Esophagus muscularis mucosa (tissue), 4 donors: ENCODE data around the gene TNFRSF17. TPM values are rescaled to one million over a fixed set of nuclear protein-coding genes. Genes with fewer than 3 reads are reported as not detected.

Experiments used
- DNase-seq: peaks from one replicate; pipeline ENCODE4 v3.0.0-alpha.2; 2017; ENCODE audit errors: extremely low spot score
- H3K27ac ChIP-seq, 4 donors: fragments of 200-600 bp; sonication (generic); replicated peaks in 1 of 4; 1 replicate in 3 of 4; 2 replicates in 1 of 4; pipeline ENCODE4 v1.5.1; 2016 to 2019; ENCODE audit warnings: mild to moderate bottlenecking in 1 of 4
- H3K27me3 ChIP-seq, 4 donors: fragments of 200-600 bp; sonication (generic); one replicate each; pipeline versions ENCODE4 v1.5.1 to v1.6.0; 2016 to 2019
- H3K36me3 ChIP-seq, 4 donors: fragments of 200-600 bp; sonication (generic); one replicate each; pipeline ENCODE4 v1.5.1; 2016 to 2019
- H3K4me1 ChIP-seq, 4 donors: fragments of 200-600 bp; sonication (generic); one replicate each; pipeline ENCODE4 v1.5.1; 2016 to 2019
- H3K4me3 ChIP-seq, 4 donors: fragments of 200-600 bp; sonication (generic); 1 replicate in 2 of 4; 2 replicates in 2 of 4; pipeline ENCODE4 v1.5.1; 2016 to 2019; ENCODE audit warnings: mild to moderate bottlenecking in 4 of 4, moderate library complexity in 1 of 4
- H3K9me3 ChIP-seq, 4 donors: fragments of 200-600 bp; sonication (generic); 1 replicate in 3 of 4; 2 replicates in 1 of 4; pipeline ENCODE4 v1.5.1; 2016 to 2019
- EP300 ChIP-seq: sonication (generic); formaldehyde crosslinking; IDR thresholded peaks from one replicate; pipeline ENCODE4 v1.6.1; 2017; ENCODE audit warnings: antibody characterized with exemption
- POLR2A ChIP-seq: fragments of 450-650 bp; IDR thresholded peaks from one replicate; pipeline ENCODE4 v1.6.1; 2017; ENCODE audit warnings: antibody characterized with exemption, moderate library complexity, mild to moderate bottlenecking, low read depth
- POLR2AphosphoS5 ChIP-seq, 2 donors: sonication (generic); formaldehyde crosslinking; IDR thresholded peaks; one replicate each; pipeline ENCODE4 v1.6.1; 2017; ENCODE audit warnings: antibody characterized with exemption in 2 of 2
- WGBS: methylation state at CpG from one replicate; pipeline ENCODE4 v1.1.5; 2018; 5-methylcytosine and 5-hydroxymethylcytosine counted together
- intact Hi-C: fragments of 100-400 bp; cut with DNase I; formaldehyde crosslinking; loops from one replicate; pipeline ENCODE4 v1.15.1; 2023
- total RNA-seq, 4 donors: library from RNA; depleted of rRNA; stranded (reverse); fragments of >200 nt; gene quantifications; one replicate each; pipeline versions ENCODE4 v1.1.0 to v1.2.1, GENCODE V29; 2016
- TF ChIP-seq, protein P1 (sequence below), 3 experiments: fragments of 200-600 bp in 2 of 3; fragments of 450-650 bp in 1 of 3; sonication (generic) in 2 of 3; IDR thresholded peaks; one replicate each; pipeline ENCODE4 v1.5.1; 2017 to 2019; ENCODE audit warnings: antibody characterized with exemption in 3 of 3, mild to moderate bottlenecking in 2 of 3, moderate library complexity in 1 of 3

The TNFRSF17 gene
- total RNA-seq, 4 donors from 2014 or later: not detected

DNA sequence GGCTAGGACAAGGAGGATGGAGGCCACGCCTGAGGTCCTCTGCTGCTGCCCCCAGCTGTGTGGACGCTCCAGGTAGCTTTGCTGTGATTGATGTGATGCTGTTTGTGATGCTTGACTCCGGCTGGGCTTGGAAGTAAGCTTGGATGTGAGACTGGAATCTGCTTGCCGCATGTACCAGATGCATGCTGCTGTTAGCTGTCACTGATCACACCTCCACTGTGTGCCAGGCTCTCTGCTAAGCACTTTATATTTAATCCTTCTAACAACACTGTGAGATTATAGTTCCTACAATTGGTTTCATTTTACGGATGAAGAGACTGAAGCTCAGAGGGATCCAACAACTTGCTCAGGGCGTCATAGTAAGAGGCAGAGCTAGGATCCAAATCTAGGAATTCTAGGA, 35.0 kb downstream of the TNFRSF17 start:
- Histone ChIP-seq H3K9me3 (no peaks in the 10 kb centered on the region), H3K27ac (no peak overlapping the region), H3K4me3 (no peak overlapping the region), H3K27me3 (no peaks in the 10 kb centered on the region), H3K36me3 (peaks cover 0 to 42% (median 10%) of the 10 kb centered on the region in 4 donors), H3K4me1 (peaks cover under 1 to 17% (median 9%) of the 10 kb centered on the region in 4 donors)
- intact Hi-C loops: no loop called here
- no peak for DNase-seq
- WGBS: 74% methylated on average over 6 of the region's 6 CpGs
- TF ChIP-seq, protein P1, sequence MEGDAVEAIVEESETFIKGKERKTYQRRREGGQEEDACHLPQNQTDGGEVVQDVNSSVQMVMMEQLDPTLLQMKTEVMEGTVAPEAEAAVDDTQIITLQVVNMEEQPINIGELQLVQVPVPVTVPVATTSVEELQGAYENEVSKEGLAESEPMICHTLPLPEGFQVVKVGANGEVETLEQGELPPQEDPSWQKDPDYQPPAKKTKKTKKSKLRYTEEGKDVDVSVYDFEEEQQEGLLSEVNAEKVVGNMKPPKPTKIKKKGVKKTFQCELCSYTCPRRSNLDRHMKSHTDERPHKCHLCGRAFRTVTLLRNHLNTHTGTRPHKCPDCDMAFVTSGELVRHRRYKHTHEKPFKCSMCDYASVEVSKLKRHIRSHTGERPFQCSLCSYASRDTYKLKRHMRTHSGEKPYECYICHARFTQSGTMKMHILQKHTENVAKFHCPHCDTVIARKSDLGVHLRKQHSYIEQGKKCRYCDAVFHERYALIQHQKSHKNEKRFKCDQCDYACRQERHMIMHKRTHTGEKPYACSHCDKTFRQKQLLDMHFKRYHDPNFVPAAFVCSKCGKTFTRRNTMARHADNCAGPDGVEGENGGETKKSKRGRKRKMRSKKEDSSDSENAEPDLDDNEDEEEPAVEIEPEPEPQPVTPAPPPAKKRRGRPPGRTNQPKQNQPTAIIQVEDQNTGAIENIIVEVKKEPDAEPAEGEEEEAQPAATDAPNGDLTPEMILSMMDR (IDR thresholded peaks at IDR 0.05): no peak
- TF ChIP-seq POLR2AphosphoS5 (IDR thresholded peaks at IDR 0.05): no peak
- TF ChIP-seq EP300: no peak
- TF ChIP-seq POLR2A: no peak

- no peaks in the 10 kb centered on the region for H3K27me3 ChIP-seq
- H3K36me3 ChIP-seq: peaks cover 0 to 56% (median 12%) of the 10 kb centered on the region in 4 donors
- TF ChIP-seq, protein P1 (IDR thresholded peaks at IDR 0.05): no peak
- no peak for TF ChIP-seq POLR2A
- no peak for TF ChIP-seq POLR2AphosphoS5 (IDR thresholded peaks at IDR 0.05)
- no peak for TF ChIP-seq EP300
- no peak overlapping the region for H3K4me3 ChIP-seq
- DNase-seq: no peak
- no peak overlapping the region for H3K27ac ChIP-seq
- H3K4me1 ChIP-seq: no peaks in the 10 kb centered on the region
- intact Hi-C loops: no loop called here
- WGBS: 65% methylated on average over 11 of the region's 11 CpGs
- no peaks in the 10 kb centered on the region for H3K9me3 ChIP-seq
These were observed 37.5 kb downstream of the TNFRSF17 start for GRCh38 chr16:12002447-12003006.

- Histone ChIP-seq H3K9me3 (no peaks in the 10 kb centered on the region), H3K4me3 (no peak overlapping the region), H3K36me3 (peaks cover 0 to 51% (median 8%) of the 10 kb centered on the region in 4 donors), H3K27ac (no peak overlapping the region), H3K27me3 (no peaks in the 10 kb centered on the region), H3K4me1 (peaks cover 0 to 9% (median 0%) of the 10 kb centered on the region in 4 donors)
- TF ChIP-seq POLR2A: no peak
- DNase-seq: no peak
- 94% methylated on average over 3 of the region's 3 CpGs for WGBS
- intact Hi-C loops: no loop called here
These were observed 41.6 kb downstream of the TNFRSF17 start for GRCh38 chr16:12006637-12007036.

DNA sequence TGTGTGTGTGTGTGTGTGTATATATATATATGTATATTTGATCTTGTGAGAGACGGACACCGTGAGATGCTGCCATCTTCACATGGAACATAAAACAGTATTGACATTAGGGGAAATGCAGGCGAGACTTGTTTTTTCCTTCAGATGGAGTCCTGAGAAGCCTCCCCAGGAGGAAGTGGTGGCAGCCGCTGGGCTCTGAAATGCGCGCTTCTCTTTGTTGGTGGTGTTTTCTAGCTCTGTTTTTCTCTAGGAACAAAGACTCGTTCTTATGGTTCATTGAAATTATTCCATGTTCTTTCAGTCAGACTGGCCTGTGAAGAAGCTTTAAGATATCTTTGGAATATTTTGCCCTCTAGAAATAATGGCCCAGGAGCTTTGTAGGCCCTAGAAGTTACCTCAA, 44.5 kb downstream of the TNFRSF17 start:
- H3K27me3 ChIP-seq: no peaks in the 10 kb centered on the region
- H3K27ac ChIP-seq: no peak overlapping the region
- no peak for DNase-seq
- intact Hi-C loops: no loop called here
- peaks cover 0 to 9% (median 0%) of the 10 kb centered on the region in 4 donors for H3K4me1 ChIP-seq
- TF ChIP-seq POLR2AphosphoS5 (IDR thresholded peaks at IDR 0.05) (no peak), POLR2A (no peak), EP300 (no peak)
- TF ChIP-seq, protein P1 (IDR thresholded peaks at IDR 0.05): no peak
- WGBS: 83% methylated on average over 7 of the region's 7 CpGs
- no peak overlapping the region for H3K4me3 ChIP-seq
- no peaks in the 10 kb centered on the region for H3K9me3 ChIP-seq
- peaks cover 0 to 29% (median 3%) of the 10 kb centered on the region in 4 donors for H3K36me3 ChIP-seq

DNA sequence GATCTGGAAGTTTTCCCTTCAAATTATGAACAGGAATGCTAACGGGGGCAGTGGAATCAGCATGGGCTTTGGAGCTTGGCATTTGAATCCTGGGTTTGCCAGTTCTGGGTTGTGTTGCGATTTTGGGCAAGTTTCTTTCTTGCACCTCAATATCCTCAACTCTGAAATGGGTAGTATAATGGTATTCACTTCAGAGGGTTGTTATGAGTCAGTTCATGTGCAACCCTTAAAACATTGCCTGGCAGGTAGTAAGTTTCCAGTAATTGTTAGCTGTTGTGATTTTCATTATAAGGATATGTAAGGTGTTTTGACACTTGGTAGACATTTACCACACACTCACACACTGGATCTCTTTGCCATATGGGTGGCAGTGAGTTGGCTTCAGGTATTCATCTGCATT, 44.9 kb downstream of the TNFRSF17 start:
- Histone ChIP-seq H3K4me1 (peaks cover 0 to 9% (median 0%) of the 10 kb centered on the region in 4 donors), H3K27ac (no peak overlapping the region), H3K27me3 (no peaks in the 10 kb centered on the region), H3K36me3 (peaks cover 0 to 25% (median 3%) of the 10 kb centered on the region in 4 donors), H3K4me3 (no peak overlapping the region), H3K9me3 (no peaks in the 10 kb centered on the region)
- WGBS: 96% methylated on average over 2 of the region's 2 CpGs
- TF ChIP-seq POLR2A: no peak
- no peak for TF ChIP-seq POLR2AphosphoS5 (IDR thresholded peaks at IDR 0.05)
- no peak for TF ChIP-seq EP300
- TF ChIP-seq, protein P1 (IDR thresholded peaks at IDR 0.05): no peak
- DNase-seq: no peak
- intact Hi-C loops: no loop called here
